Mesenchymal stem cell (in vitro differentiated cells and primary cell): ENCODE results near the gene FAM13C.

Source experiments
- DNase-seq: peaks from one replicate; pipeline ENCODE4 v3.0.0-alpha.2; 2013
- H2AFZ ChIP-seq: one replicate; pipeline ENCODE4 v1.6.1; 2013; ENCODE audit warnings: low read depth, mild to moderate bottlenecking, control low read depth, inconsistent platforms, low read length, moderate library complexity
- H2AK5ac ChIP-seq: 2 replicates; pipeline ENCODE4 v1.6.1; 2013; ENCODE audit warnings: low read length, moderate library complexity, mild to moderate bottlenecking, inconsistent platforms; ENCODE audit not compliant: severe bottlenecking
- H2BK120ac ChIP-seq: one replicate; pipeline ENCODE4 v1.6.1; 2013; ENCODE audit warnings: low read depth, mild to moderate bottlenecking, inconsistent platforms, low read length, moderate library complexity
- H2BK12ac ChIP-seq, 2 experiments: one replicate each; pipeline ENCODE4 v1.6.1; 2013; ENCODE audit warnings: inconsistent platforms in 2 of 2, low read length in 2 of 2, mild to moderate bottlenecking in 2 of 2, moderate library complexity in 2 of 2, control low read depth in 1 of 2
- H2BK15ac ChIP-seq: one replicate; pipeline ENCODE4 v1.6.1; 2013; ENCODE audit warnings: mild to moderate bottlenecking, low read depth, inconsistent platforms; ENCODE audit not compliant: poor library complexity, severe bottlenecking
- H2BK5ac ChIP-seq: 2 replicates; pipeline ENCODE4 v1.6.1; 2013; ENCODE audit warnings: low read depth, mild to moderate bottlenecking, low read length, control low read depth, inconsistent platforms; ENCODE audit not compliant: poor library complexity, severe bottlenecking
- H3K14ac ChIP-seq, 2 experiments: one replicate each; pipeline ENCODE4 v1.6.1; 2013; ENCODE audit warnings: inconsistent platforms in 2 of 2, low read length in 2 of 2, control low read depth in 1 of 2, mild to moderate bottlenecking in 1 of 2, moderate library complexity in 1 of 2
- H3K18ac ChIP-seq, 2 experiments: one replicate each; pipeline ENCODE4 v1.6.1; 2013; ENCODE audit warnings: inconsistent platforms in 2 of 2, low read length in 2 of 2, control low read depth in 1 of 2, low read depth in 1 of 2, mild to moderate bottlenecking in 1 of 2
- H3K23ac ChIP-seq, 2 experiments: one replicate each; pipeline ENCODE4 v1.6.1; 2013; ENCODE audit warnings: inconsistent platforms in 2 of 2, low read length in 2 of 2, mild to moderate bottlenecking in 2 of 2, moderate library complexity in 2 of 2, control low read depth in 1 of 2
- H3K27ac ChIP-seq: 2 replicates; pipeline ENCODE4 v1.5.1; 2013; ENCODE audit warnings: mild to moderate bottlenecking, moderate library complexity, low read length, control low read depth, inconsistent platforms; ENCODE audit not compliant: poor library complexity, severe bottlenecking
- H3K27me3 ChIP-seq, 2 experiments: 2 replicates each; pipeline versions ENCODE4 v1.6.1 to v1.7.0; 2013; ENCODE audit warnings: low read length in 2 of 2, mild to moderate bottlenecking in 2 of 2, moderate library complexity in 2 of 2, control low read depth in 1 of 2, inconsistent platforms in 1 of 2; ENCODE audit not compliant: control insufficient read depth in 1 of 2, insufficient read depth in 1 of 2
- H3K36me3 ChIP-seq, 2 experiments: 2 replicates each; pipeline versions ENCODE4 v1.6.1 to v1.7.0; 2013; ENCODE audit warnings: low read length in 2 of 2, control low read depth in 1 of 2, inconsistent platforms in 1 of 2, low read depth in 1 of 2, mild to moderate bottlenecking in 1 of 2; ENCODE audit not compliant: insufficient read depth in 2 of 2, control insufficient read depth in 1 of 2
- H3K4ac ChIP-seq, 2 experiments: one replicate each; pipeline ENCODE4 v1.6.1; 2013; ENCODE audit warnings: inconsistent platforms in 2 of 2, low read length in 2 of 2, mild to moderate bottlenecking in 2 of 2, moderate library complexity in 2 of 2, control low read depth in 1 of 2, low read depth in 1 of 2
- H3K4me1 ChIP-seq: 2 replicates; pipeline ENCODE4 v1.6.1; 2013; ENCODE audit warnings: low read depth, low read length, control low read depth; ENCODE audit not compliant: control insufficient read depth, insufficient read depth
- H3K4me2 ChIP-seq: 2 replicates; pipeline ENCODE4 v1.6.1; 2013; ENCODE audit warnings: low read length, mild to moderate bottlenecking, inconsistent platforms; ENCODE audit not compliant: poor library complexity, severe bottlenecking
- H3K4me3 ChIP-seq, 2 experiments: 2 replicates each; pipeline versions ENCODE4 v1.5.1 to v1.7.0; 2013; ENCODE audit warnings: low read length in 2 of 2, mild to moderate bottlenecking in 2 of 2, control low read depth in 1 of 2, low read depth in 1 of 2; ENCODE audit not compliant: insufficient read depth in 1 of 2
- H3K79me1 ChIP-seq: replicated peaks from 2 replicates; pipeline ENCODE4 v1.6.1; 2013; ENCODE audit warnings: mild to moderate bottlenecking, control low read depth, low read length, inconsistent platforms; ENCODE audit not compliant: poor library complexity, severe bottlenecking
- H3K9ac ChIP-seq: 2 replicates; pipeline ENCODE4 v1.7.0; 2013; ENCODE audit warnings: mild to moderate bottlenecking, low read length, moderate library complexity
- H3K9me3 ChIP-seq: 2 replicates; pipeline ENCODE4 v1.7.0; 2013; ENCODE audit warnings: mild to moderate bottlenecking, low read length; ENCODE audit not compliant: control insufficient read depth
- H4K8ac ChIP-seq: one replicate; pipeline ENCODE4 v1.6.1; 2013; ENCODE audit warnings: inconsistent platforms, mild to moderate bottlenecking, low read length, moderate library complexity
- H4K91ac ChIP-seq: one replicate; pipeline ENCODE4 v1.6.1; 2013; ENCODE audit warnings: mild to moderate bottlenecking, low read length, inconsistent platforms
- WGBS: methylation state at CpG from one replicate; pipeline ENCODE4 v1.1.7; 2013; ENCODE audit warnings: mixed read lengths; 5-methylcytosine and 5-hydroxymethylcytosine counted together

The FAM13C gene

DNA sequence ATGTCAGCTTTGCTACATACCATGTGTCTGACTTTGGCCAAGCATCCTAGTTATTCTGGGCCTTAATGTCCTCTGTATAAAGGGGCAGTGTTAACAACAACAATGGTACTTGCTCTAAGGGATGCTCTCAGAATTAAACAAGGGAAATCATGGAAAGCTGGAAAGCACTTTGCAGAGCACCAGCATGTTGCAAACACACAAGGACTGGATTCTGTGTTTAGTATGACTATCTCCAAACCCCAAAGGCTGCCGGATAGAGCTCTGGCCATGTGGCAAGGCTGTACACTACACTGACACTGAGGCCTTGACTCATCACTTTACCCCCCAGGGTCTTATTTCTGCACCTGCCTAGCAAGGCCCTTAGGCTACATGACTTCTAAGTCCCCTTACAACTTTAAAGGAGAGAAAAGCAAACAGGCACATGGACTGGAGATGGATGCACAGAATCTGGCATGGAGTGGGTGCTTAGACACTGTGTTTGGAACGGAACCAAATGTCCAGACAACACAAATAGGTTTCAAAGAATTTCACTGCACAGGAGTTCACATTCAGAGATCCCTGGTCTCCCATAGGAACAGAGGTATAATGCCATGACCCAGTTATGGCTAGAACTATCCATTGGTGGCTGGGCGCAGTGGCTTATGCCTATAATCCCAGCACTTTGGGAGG lies 74.6 kb downstream of the FAM13C start:
- H3K23ac ChIP-seq: no peak overlapping the region
- no peaks in the 10 kb centered on the region for H3K4me1 ChIP-seq
- no peak overlapping the region for H2BK5ac ChIP-seq
- H3K9ac ChIP-seq: no peak overlapping the region
- H3K4me2 ChIP-seq: no peak overlapping the region
- H3K4ac ChIP-seq: no peak overlapping the region
- H4K91ac ChIP-seq: no peak overlapping the region
- H2AK5ac ChIP-seq: no peak overlapping the region
- H2BK120ac ChIP-seq: no peak overlapping the region
- H2BK15ac ChIP-seq: no peak overlapping the region
- DNase-seq: no peak
- whole genome bisulfite sequencing: 91% methylated on average over 3 of the region's 3 CpGs
- H4K8ac ChIP-seq: no peak overlapping the region
- no peak overlapping the region for H2AFZ ChIP-seq
- no peak overlapping the region for H3K18ac ChIP-seq
- H3K14ac ChIP-seq: no peak overlapping the region
- no peaks in the 10 kb centered on the region for H3K36me3 ChIP-seq
- H2BK12ac ChIP-seq: no peak overlapping the region
- H3K27me3 ChIP-seq: peaks cover 4 to 5% of the 10 kb centered on the region in 2 experiments
- no peaks in the 10 kb centered on the region for H3K9me3 ChIP-seq
- H3K4me3 ChIP-seq: no peak overlapping the region
- H3K27ac ChIP-seq: no peak overlapping the region
- no peaks in the 10 kb centered on the region for H3K79me1 ChIP-seq

DNA sequence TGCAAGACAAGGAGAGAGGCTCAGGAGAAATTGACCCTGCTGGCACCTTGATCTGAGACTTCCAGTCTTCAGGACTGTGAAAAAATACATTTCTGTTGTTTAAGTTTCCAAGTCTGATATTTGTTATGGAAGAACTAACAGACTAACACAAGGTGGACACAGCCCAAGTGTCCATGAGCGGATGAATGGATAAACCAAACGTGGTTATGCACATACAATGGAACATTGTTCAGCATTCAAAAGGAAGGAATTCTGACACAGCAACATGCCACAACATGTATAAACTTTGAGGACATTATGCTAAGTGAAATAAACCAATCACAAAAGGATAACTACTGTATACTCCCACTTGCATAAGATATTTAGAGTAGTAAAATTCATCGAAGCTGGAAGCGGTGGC lies 76.5 kb downstream of the FAM13C start:
- no peaks in the 10 kb centered on the region for H3K79me1 ChIP-seq
- H3K9ac ChIP-seq: no peak overlapping the region
- H3K27ac ChIP-seq: no peak overlapping the region
- H2AK5ac ChIP-seq: no peak overlapping the region
- no peak overlapping the region for H3K4ac ChIP-seq
- no peak overlapping the region for H2BK12ac ChIP-seq
- H3K4me1 ChIP-seq: no peaks in the 10 kb centered on the region
- H2BK120ac ChIP-seq: no peak overlapping the region
- H3K4me2 ChIP-seq: no peak overlapping the region
- no peak overlapping the region for H2AFZ ChIP-seq
- WGBS: 86% methylated on average over 4 of the region's 4 CpGs
- H4K8ac ChIP-seq: no peak overlapping the region
- no peak overlapping the region for H3K18ac ChIP-seq
- H3K14ac ChIP-seq: no peak overlapping the region
- no peak overlapping the region for H3K4me3 ChIP-seq
- no peaks in the 10 kb centered on the region for H3K9me3 ChIP-seq
- H2BK15ac ChIP-seq: no peak overlapping the region
- DNase-seq: no peak
- H2BK5ac ChIP-seq: no peak overlapping the region
- H3K36me3 ChIP-seq: no peaks in the 10 kb centered on the region
- H3K27me3 ChIP-seq: peaks cover 4 to 5% of the 10 kb centered on the region in 2 experiments
- H4K91ac ChIP-seq: no peak overlapping the region
- H3K23ac ChIP-seq: no peak overlapping the region

DNA sequence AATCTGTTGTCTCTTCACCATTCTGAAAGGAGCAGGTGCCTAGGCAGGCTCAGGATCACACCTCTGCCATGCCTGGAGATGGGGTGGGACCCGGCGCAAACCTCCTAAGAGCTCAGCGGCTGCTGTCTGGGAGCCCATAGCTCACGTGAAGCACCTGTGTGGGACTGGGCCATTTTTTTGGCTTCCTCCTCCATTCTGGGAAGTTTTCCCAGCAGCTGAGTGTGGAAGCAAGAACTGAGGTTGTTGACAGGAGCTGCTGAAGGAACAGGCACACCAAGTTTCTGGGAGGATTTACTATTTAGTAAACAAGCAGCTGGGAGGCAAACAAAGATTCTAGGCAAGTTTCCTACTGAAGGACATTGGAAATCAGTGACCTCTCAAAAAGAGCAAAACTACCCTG lies 77.3 kb downstream of the FAM13C start:
- Histone ChIP-seq H3K4me2 (no peak overlapping the region), H2BK120ac (no peak overlapping the region), H4K8ac (no peak overlapping the region), H3K4ac (no peak overlapping the region), H2AFZ (no peak overlapping the region), H3K14ac (no peak overlapping the region), H3K36me3 (no peaks in the 10 kb centered on the region), H3K4me3 (no peak overlapping the region), H3K79me1 (no peaks in the 10 kb centered on the region), H2BK15ac (no peak overlapping the region), H2AK5ac (no peak overlapping the region), H3K4me1 (no peaks in the 10 kb centered on the region), H3K9me3 (no peaks in the 10 kb centered on the region), H3K23ac (no peak overlapping the region), H2BK5ac (no peak overlapping the region), H2BK12ac (no peak overlapping the region), H3K27ac (no peak overlapping the region), H3K27me3 (peaks cover 4 to 10% of the 10 kb centered on the region in 2 experiments), H3K18ac (no peak overlapping the region), H3K9ac (no peak overlapping the region), H4K91ac (no peak overlapping the region)
- 95% methylated on average over 4 of the region's 4 CpGs for WGBS
- no peak for DNase-seq

DNA sequence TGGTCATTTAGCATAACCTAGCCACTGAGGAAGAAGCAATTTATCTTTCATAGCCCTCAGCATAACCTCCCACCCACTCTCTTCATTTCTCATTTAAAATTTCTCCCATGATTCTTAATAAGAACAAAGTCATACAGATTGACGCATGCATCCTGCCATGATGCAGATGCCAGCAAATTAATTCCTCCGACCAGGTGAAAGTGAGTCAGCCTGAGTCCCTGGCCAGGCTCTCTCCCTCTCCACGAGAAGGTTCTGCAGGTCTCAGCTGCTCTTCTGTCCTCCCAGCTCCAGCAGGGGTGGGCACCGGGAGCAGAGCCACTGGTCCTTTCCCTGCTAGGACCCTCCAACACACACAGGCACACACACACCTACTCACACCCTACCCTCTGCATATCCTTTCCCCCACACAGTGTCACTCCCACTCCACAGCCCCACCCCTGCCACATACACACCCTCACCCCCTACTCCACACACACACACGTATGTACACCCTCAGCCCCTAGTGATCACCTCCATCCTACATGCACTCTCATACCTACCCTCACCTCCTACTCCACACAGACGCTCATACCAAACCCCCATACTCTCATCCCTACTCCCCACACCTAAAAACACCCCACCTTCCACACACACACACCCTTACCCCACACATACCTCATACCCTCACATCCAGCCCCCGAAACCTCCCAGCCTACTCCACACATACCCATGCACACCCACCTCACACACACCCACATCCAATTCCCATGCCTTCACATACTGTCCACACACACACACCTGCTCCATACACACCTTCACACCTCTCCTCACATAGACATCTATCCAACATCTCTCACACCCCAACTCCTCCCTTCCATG lies 78.0 kb downstream of the FAM13C start:
- Histone ChIP-seq H2AFZ (no peak overlapping the region), H3K27ac (no peak overlapping the region), H3K9me3 (no peaks in the 10 kb centered on the region), H2BK12ac (no peak overlapping the region), H3K4ac (no peak overlapping the region), H3K4me1 (no peaks in the 10 kb centered on the region), H2BK120ac (no peak overlapping the region), H3K79me1 (no peaks in the 10 kb centered on the region), H3K18ac (peak overlapping the region in 1 of 2 experiments; percentile 23), H3K23ac (no peak overlapping the region), H2BK5ac (no peak overlapping the region), H4K91ac (no peak overlapping the region), H3K9ac (no peak overlapping the region), H4K8ac (no peak overlapping the region), H3K14ac (peak overlapping the region in 1 of 2 experiments; percentile 36), H3K36me3 (no peaks in the 10 kb centered on the region), H3K4me3 (no peak overlapping the region), H3K27me3 (peaks cover under 1 to 10% of the 10 kb centered on the region in 2 experiments), H2BK15ac (no peak overlapping the region), H2AK5ac (no peak overlapping the region), H3K4me2 (no peak overlapping the region)
- WGBS: 78% methylated on average over 7 of the region's 7 CpGs
- no peak for DNase-seq
